ENCODE data around the gene ADAM10.
"Not testable (repeated sequence)": the region's sequence is repeated elsewhere in the genome, so short reads cannot be mapped to it uniquely, and the experiment has no call there.

The ADAM10 gene

GRCh38 chr15:58605931-58606530 is 143.5 kb downstream of the ADAM10 start:
- H3K4me3 ChIP-seq (ENCODE audit: low read depth, low read length), result no peak overlapping the region
- DNase-seq (ENCODE audit: low read depth), result no peak
- TF ChIP-seq, protein P1, sequence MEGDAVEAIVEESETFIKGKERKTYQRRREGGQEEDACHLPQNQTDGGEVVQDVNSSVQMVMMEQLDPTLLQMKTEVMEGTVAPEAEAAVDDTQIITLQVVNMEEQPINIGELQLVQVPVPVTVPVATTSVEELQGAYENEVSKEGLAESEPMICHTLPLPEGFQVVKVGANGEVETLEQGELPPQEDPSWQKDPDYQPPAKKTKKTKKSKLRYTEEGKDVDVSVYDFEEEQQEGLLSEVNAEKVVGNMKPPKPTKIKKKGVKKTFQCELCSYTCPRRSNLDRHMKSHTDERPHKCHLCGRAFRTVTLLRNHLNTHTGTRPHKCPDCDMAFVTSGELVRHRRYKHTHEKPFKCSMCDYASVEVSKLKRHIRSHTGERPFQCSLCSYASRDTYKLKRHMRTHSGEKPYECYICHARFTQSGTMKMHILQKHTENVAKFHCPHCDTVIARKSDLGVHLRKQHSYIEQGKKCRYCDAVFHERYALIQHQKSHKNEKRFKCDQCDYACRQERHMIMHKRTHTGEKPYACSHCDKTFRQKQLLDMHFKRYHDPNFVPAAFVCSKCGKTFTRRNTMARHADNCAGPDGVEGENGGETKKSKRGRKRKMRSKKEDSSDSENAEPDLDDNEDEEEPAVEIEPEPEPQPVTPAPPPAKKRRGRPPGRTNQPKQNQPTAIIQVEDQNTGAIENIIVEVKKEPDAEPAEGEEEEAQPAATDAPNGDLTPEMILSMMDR (conservative IDR thresholded peaks at IDR 0.05; ENCODE audit: low read depth, low read length), result no peak

GRCh38 chr15:58604455-58604923 is 145.0 kb downstream of the ADAM10 start:
- DNase-seq (ENCODE audit: low read depth), result no peak
- TF ChIP-seq, protein P1 (conservative IDR thresholded peaks at IDR 0.05; ENCODE audit: low read depth, low read length), result no peak
- no peak overlapping the region for H3K4me3 ChIP-seq (ENCODE audit: low read depth, low read length)

DNA sequence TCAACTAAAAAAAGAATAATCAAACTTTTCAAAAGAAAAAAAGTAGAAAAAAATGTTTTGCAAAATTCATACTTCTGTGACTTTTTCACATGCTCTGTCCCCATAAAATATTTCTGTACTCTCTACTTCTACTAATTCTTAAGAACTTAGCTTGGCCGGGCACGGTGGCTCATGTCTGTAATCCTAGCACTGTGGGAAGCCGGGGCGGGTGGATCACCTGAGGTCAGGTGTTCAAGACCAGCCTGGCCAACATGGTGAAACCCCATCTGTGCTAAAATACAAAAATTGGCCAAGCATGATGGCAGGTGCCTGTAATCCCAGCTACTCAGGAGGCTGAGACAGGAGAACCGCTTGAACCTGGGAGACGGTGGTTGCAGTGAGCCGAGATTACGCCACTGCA is 145.6 kb downstream of the ADAM10 start:
- not testable (repeated sequence) for DNase-seq (ENCODE audit: low read depth); H3K4me3 ChIP-seq (ENCODE audit: low read depth, low read length)

DNA sequence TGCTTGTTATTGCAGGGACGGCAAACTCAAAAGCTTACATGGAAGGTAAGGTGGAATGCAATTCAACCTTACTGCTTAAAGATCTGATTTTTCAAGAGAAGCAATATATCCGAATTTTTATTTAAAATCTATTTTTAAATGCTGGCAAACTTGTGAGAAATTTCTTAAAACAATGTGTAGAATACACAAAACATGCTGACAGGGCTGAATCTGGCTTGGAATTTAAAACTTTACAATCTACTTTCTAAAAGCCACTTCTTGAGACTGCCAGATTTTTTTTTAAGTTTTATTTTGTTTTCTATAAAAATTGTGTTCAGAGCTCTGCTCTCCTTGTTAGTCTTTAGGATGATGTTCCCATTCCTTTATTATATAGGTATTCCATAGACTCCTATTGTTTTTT is 146.7 kb downstream of the ADAM10 start:
- DNase-seq (ENCODE audit: low read depth), result no peak
- TF ChIP-seq, protein P1 (conservative IDR thresholded peaks at IDR 0.05; ENCODE audit: low read depth, low read length), result no peak
- H3K4me3 ChIP-seq (ENCODE audit: low read depth, low read length), result no peak overlapping the region

GRCh38 chr15:58598829-58599210 is 150.7 kb downstream of the ADAM10 start:
- no peak overlapping the region for H3K4me3 ChIP-seq (ENCODE audit: low read depth, low read length)
- TF ChIP-seq, protein P1 (conservative IDR thresholded peaks at IDR 0.05; ENCODE audit: low read depth, low read length), result no peak
- DNase-seq (ENCODE audit: low read depth), result no peak

DNA sequence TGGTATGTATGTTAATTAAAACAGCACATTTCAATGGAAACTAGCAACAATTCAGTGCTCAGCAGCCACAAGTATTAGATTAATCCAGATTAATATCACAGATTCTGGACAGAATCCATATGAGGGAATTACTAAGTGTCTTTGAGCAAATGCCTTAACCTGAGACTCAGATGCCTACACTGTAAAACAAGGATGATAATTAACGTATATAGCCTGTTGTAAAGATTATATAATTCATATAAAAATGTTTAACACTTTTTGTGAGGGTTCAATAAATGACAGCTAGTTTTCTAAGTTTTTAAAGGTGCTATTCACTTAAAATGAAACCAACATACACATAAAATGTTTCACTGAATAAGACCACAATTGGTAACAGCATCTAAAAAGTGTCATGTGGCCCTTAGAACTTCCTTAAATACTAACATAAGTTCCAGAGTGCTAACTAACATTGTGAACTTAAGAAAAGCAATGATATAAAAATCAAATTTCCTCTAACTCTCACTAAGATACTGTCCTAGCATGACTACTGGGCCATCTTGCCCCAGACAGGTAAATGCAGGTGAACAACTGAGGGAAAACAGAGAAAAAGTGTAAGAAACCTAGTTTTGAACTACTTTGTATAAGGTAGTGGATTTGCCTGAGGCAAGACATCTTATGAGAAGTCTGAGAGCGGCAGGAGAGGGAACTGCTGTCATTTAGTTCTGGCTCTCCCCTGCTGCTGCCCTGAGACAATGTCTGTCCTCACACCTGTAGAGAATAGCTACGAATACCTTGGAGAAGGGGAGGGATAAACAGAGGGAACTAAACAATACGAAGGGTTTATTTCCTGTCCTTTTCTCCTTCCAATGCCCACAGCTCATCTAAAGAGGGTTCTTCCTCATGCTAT is 151.3 kb downstream of the ADAM10 start:
- H3K4me3 ChIP-seq (ENCODE audit: low read depth, low read length), result no peak overlapping the region
- TF ChIP-seq, protein P1 (conservative IDR thresholded peaks at IDR 0.05; ENCODE audit: low read depth, low read length), result no peak
- DNase-seq (ENCODE audit: low read depth), result no peak

- TF ChIP-seq, protein P1 (conservative IDR thresholded peaks at IDR 0.05; ENCODE audit: low read depth, low read length), result no peak
- no peak for DNase-seq (ENCODE audit: low read depth)
- no peak overlapping the region for H3K4me3 ChIP-seq (ENCODE audit: low read depth, low read length)
Observed at GRCh38 chr15:58595516-58596263, 153.8 kb downstream of the ADAM10 start.
